H9 (cell line): ENCODE results near the gene EIF4E2. TPM values are rescaled to one million over a fixed set of nuclear protein-coding genes. Genes with fewer than 3 reads are reported as not detected.
A peak's percentile ranks its signal among the peaks of the same experiment; 100 is the strongest.

Source experiments
- DNase-seq: peaks from one replicate; pipeline ENCODE4 v3.0.0-alpha.2; 2017
- H2AFZ ChIP-seq: one replicate; pipeline ENCODE4 v1.6.1; 2013; ENCODE audit warnings: mild to moderate bottlenecking, low read length, control low read depth, moderate library complexity
- H2AK5ac ChIP-seq: 2 replicates; pipeline ENCODE4 v1.6.1; 2013; ENCODE audit warnings: low read length, control low read depth, mixed read lengths; ENCODE audit not compliant: insufficient read length
- H2BK120ac ChIP-seq: one replicate; pipeline ENCODE4 v1.6.1; 2013; ENCODE audit warnings: low read depth, mild to moderate bottlenecking, low read length, control low read depth, inconsistent platforms; ENCODE audit not compliant: poor library complexity, severe bottlenecking
- H2BK12ac ChIP-seq: 2 replicates; pipeline ENCODE4 v1.6.1; 2013; ENCODE audit warnings: low read length, control low read depth, mixed read lengths, low read depth; ENCODE audit not compliant: insufficient read length
- H2BK15ac ChIP-seq: 2 replicates; pipeline ENCODE4 v1.6.1; 2013; ENCODE audit warnings: low read depth, low read length, control low read depth
- H2BK20ac ChIP-seq: one replicate; pipeline ENCODE4 v1.6.1; 2013; ENCODE audit warnings: low read depth, mild to moderate bottlenecking, low read length, control low read depth, inconsistent platforms; ENCODE audit not compliant: poor library complexity, severe bottlenecking
- H2BK5ac ChIP-seq: 2 replicates; pipeline ENCODE4 v1.6.1; 2013; ENCODE audit warnings: low read length, control low read depth, mixed read lengths; ENCODE audit not compliant: insufficient read length
- H3K14ac ChIP-seq: 2 replicates; pipeline ENCODE4 v1.6.1; 2013; ENCODE audit warnings: low read length, control low read depth; ENCODE audit not compliant: insufficient read depth
- H3K18ac ChIP-seq: 2 replicates; pipeline ENCODE4 v1.6.1; 2013; ENCODE audit warnings: low read depth, mild to moderate bottlenecking, mixed read lengths, low read length, control low read depth; ENCODE audit not compliant: insufficient read length
- H3K23ac ChIP-seq: 2 replicates; pipeline ENCODE4 v1.6.1; 2013; ENCODE audit warnings: low read length, control low read depth, mixed read lengths, low read depth; ENCODE audit not compliant: insufficient read length
- H3K23me2 ChIP-seq: 2 replicates; pipeline ENCODE4 v1.6.1; 2013; ENCODE audit warnings: low read depth, mild to moderate bottlenecking, mixed read lengths, low read length, control low read depth; ENCODE audit not compliant: insufficient read length, poor library complexity, severe bottlenecking
- H3K27ac ChIP-seq: 2 replicates; pipeline ENCODE4 v1.5.1; 2013; ENCODE audit warnings: low read length, control low read depth, mixed read lengths, low read depth; ENCODE audit not compliant: insufficient read length
- H3K27me3 ChIP-seq: 2 replicates; pipeline ENCODE4 v1.6.1; 2013; ENCODE audit warnings: low read length, control low read depth, inconsistent platforms; ENCODE audit not compliant: insufficient read depth
- H3K4ac ChIP-seq: 2 replicates; pipeline ENCODE4 v1.6.1; 2013; ENCODE audit warnings: low read depth, mild to moderate bottlenecking, control low read depth, inconsistent platforms, low read length, moderate library complexity
- H3K4me1 ChIP-seq: 2 replicates; pipeline ENCODE4 v1.6.1; 2013; ENCODE audit warnings: low read length, control low read depth, inconsistent platforms; ENCODE audit not compliant: insufficient read depth
- H3K4me2 ChIP-seq: 2 replicates; pipeline ENCODE4 v1.6.1; 2013; ENCODE audit warnings: low read length, control low read depth, mixed read lengths; ENCODE audit not compliant: insufficient read length, insufficient read depth
- H3K56ac ChIP-seq: 2 replicates; pipeline ENCODE4 v1.6.1; 2013; ENCODE audit warnings: low read depth, mild to moderate bottlenecking, mixed read lengths, low read length, control low read depth; ENCODE audit not compliant: insufficient read length
- H3K79me1 ChIP-seq: 2 replicates; pipeline ENCODE4 v1.6.1; 2013; ENCODE audit warnings: low read depth, mild to moderate bottlenecking, moderate library complexity, low read length, control low read depth, inconsistent platforms; ENCODE audit not compliant: insufficient read depth, poor library complexity, severe bottlenecking
- H3K79me2 ChIP-seq: 2 replicates; pipeline ENCODE4 v1.6.1; 2013; ENCODE audit warnings: low read length, control low read depth, inconsistent platforms; ENCODE audit not compliant: insufficient read depth
- H3K9ac ChIP-seq: 2 replicates; pipeline ENCODE4 v1.6.1; 2013; ENCODE audit warnings: low read length, control low read depth, mixed read lengths; ENCODE audit not compliant: insufficient read length; ENCODE audit errors: extremely low read depth
- H3K9me3 ChIP-seq: one replicate; pipeline ENCODE4 v1.6.1; 2013; ENCODE audit warnings: low read depth, low read length, inconsistent platforms; ENCODE audit not compliant: control insufficient read depth
- H3T11ph ChIP-seq: one replicate; pipeline ENCODE4 v1.6.1; 2013; ENCODE audit warnings: mild to moderate bottlenecking, low read length, control low read depth, inconsistent platforms
- H4K20me1 ChIP-seq: one replicate; pipeline ENCODE4 v1.6.1; 2013; ENCODE audit not compliant: control insufficient read depth, insufficient read length, insufficient read depth
- H4K5ac ChIP-seq: 2 replicates; pipeline ENCODE4 v1.6.1; 2013; ENCODE audit warnings: low read depth, mild to moderate bottlenecking, mixed read lengths, low read length, control low read depth; ENCODE audit not compliant: insufficient read length
- H4K8ac ChIP-seq: replicated peaks from 2 replicates; pipeline ENCODE4 v1.6.1; 2013; ENCODE audit warnings: low read length, control low read depth, mixed read lengths, low read depth; ENCODE audit not compliant: insufficient read length
- H4K91ac ChIP-seq: 2 replicates; pipeline ENCODE4 v1.6.1; 2013; ENCODE audit warnings: low read depth, mild to moderate bottlenecking, moderate library complexity, mixed read lengths, low read length, control low read depth; ENCODE audit not compliant: insufficient read length
- H3K27ac Mint-ChIP-seq, 3 experiments: 2 replicates in 2 of 3; 3 replicates in 1 of 3; pipeline ENCODE4 v1.8.0; 2020 to 2021; ENCODE audit warnings: mixed read lengths in 3 of 3, mild to moderate bottlenecking in 1 of 3, moderate library complexity in 1 of 3
- H3K27me3 Mint-ChIP-seq: 2 replicates; pipeline ENCODE4 v1.8.0; 2021; ENCODE audit warnings: low read depth, mild to moderate bottlenecking, moderate library complexity, mixed read lengths
- H3K36me3 Mint-ChIP-seq, 3 experiments: 2 replicates in 2 of 3; 3 replicates in 1 of 3; pipeline ENCODE4 v1.8.0; 2020 to 2021; ENCODE audit warnings: low read depth in 3 of 3, mixed read lengths in 3 of 3; ENCODE audit not compliant: insufficient read depth in 1 of 3
- H3K4me1 Mint-ChIP-seq, 2 experiments: 2 replicates each; pipeline ENCODE4 v1.8.0; 2020; ENCODE audit warnings: mixed read lengths in 2 of 2
- H3K4me3 Mint-ChIP-seq, 2 experiments: 2 replicates in 1 of 2; 3 replicates in 1 of 2; pipeline ENCODE4 v1.8.0; 2020 to 2021; ENCODE audit warnings: mild to moderate bottlenecking in 2 of 2, mixed read lengths in 2 of 2, moderate library complexity in 1 of 2
- H3K9me3 Mint-ChIP-seq, 2 experiments: 2 replicates in 1 of 2; 3 replicates in 1 of 2; pipeline ENCODE4 v1.8.0; 2020; ENCODE audit warnings: mild to moderate bottlenecking in 2 of 2, mixed read lengths in 2 of 2, moderate library complexity in 1 of 2
- WGBS: extraction: QIAGEN DNeasy Blood & Tissue Kit; methylation state at CpG from one replicate; pipeline ENCODE4 v1.1.7; 2013; ENCODE audit warnings: missing lambda C conversion rate, low lambda C conversion rate, mixed read lengths; ENCODE audit not compliant: insufficient read length; ENCODE audit errors: extremely low coverage; 5-methylcytosine and 5-hydroxymethylcytosine counted together
- total RNA-seq: library from RNA; stranded (reverse); gene quantifications from 2 replicates; pipeline ENCODE4 v1.2.1, GENCODE V29; 2021
- TF ChIP-seq, protein P1 (sequence below): fragments of 200-600 bp; sonication (generic); conservative IDR thresholded peaks from 3 replicates; pipeline ENCODE4 v1.8.0; 2021; ENCODE audit warnings: antibody characterized with exemption, mild to moderate bottlenecking

Gene EIF4E2
- total RNA-seq, 1 experiment from 2014 or later: 109 TPM

DNA sequence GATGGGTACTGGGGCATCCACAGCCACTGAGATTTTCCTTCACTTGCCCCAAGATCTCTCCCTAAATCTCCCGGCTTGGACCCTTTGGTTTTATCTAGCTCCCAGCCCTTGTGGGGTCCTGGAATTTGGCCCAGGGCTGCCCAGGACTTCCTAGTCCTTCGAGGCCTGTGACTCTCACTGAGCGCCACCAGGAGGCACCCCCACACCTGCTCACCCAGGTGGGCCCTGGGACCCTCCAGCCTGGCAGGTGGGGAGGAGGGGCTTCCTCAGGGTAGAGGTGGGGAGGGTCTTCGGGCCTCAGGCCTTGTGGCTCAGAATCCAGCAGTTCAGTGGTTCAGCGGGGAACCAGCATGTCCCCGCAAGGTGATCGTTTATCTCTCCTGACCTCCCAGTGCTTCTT, 42.2 kb upstream of the EIF4E2 start:
- H3K9ac ChIP-seq: no peak overlapping the region
- no peak overlapping the region for H3K56ac ChIP-seq
- H3K9me3 ChIP-seq: no peaks in the 10 kb centered on the region
- H2BK5ac ChIP-seq: no peak overlapping the region
- H2BK12ac ChIP-seq: no peak overlapping the region
- H3K4me2 ChIP-seq: no peak overlapping the region
- no peak overlapping the region for H4K5ac ChIP-seq
- no peak overlapping the region for H3K18ac ChIP-seq
- H3K27me3 Mint-ChIP-seq: peaks cover 44% of the 10 kb centered on the region
- no peak overlapping the region for H3K14ac ChIP-seq
- no peak overlapping the region for H3T11ph ChIP-seq
- no peak overlapping the region for H3K27ac Mint-ChIP-seq
- H4K8ac ChIP-seq: no peak overlapping the region
- H3K9me3 Mint-ChIP-seq: peaks cover 0 to 2% of the 10 kb centered on the region in 2 experiments; a peak in 2 of 5 replicates
- no peak overlapping the region for H3K4ac ChIP-seq
- peaks cover 5% of the 10 kb centered on the region for H3K23me2 ChIP-seq
- peaks cover 17% of the 10 kb centered on the region for H3K27me3 ChIP-seq
- DNase-seq: peak; percentile 59
- no peak overlapping the region for H2AFZ ChIP-seq
- H4K20me1 ChIP-seq: no peaks in the 10 kb centered on the region
- H2BK120ac ChIP-seq: no peak overlapping the region
- no CpG with 5 or more reads among the region's 7 CpGs for WGBS
- H2AK5ac ChIP-seq: no peak overlapping the region
- no peaks in the 10 kb centered on the region for H3K4me1 ChIP-seq
- H3K36me3 Mint-ChIP-seq: no peaks in the 10 kb centered on the region
- no peak overlapping the region for H2BK20ac ChIP-seq
- H3K79me1 ChIP-seq: no peaks in the 10 kb centered on the region
- no peak overlapping the region for H3K4me3 Mint-ChIP-seq
- no peak overlapping the region for H3K27ac ChIP-seq
- no peak overlapping the region for H4K91ac ChIP-seq
- H3K79me2 ChIP-seq: no peaks in the 10 kb centered on the region
- no peak overlapping the region for H3K23ac ChIP-seq
- peaks cover 17 to 51% of the 10 kb centered on the region in 2 experiments for H3K4me1 Mint-ChIP-seq
- no peak overlapping the region for H2BK15ac ChIP-seq
- TF ChIP-seq, protein P1, sequence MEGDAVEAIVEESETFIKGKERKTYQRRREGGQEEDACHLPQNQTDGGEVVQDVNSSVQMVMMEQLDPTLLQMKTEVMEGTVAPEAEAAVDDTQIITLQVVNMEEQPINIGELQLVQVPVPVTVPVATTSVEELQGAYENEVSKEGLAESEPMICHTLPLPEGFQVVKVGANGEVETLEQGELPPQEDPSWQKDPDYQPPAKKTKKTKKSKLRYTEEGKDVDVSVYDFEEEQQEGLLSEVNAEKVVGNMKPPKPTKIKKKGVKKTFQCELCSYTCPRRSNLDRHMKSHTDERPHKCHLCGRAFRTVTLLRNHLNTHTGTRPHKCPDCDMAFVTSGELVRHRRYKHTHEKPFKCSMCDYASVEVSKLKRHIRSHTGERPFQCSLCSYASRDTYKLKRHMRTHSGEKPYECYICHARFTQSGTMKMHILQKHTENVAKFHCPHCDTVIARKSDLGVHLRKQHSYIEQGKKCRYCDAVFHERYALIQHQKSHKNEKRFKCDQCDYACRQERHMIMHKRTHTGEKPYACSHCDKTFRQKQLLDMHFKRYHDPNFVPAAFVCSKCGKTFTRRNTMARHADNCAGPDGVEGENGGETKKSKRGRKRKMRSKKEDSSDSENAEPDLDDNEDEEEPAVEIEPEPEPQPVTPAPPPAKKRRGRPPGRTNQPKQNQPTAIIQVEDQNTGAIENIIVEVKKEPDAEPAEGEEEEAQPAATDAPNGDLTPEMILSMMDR: peak; percentile 59
